Heart left ventricle (tissue), 13 donors: ENCODE results near the gene COL15A1.

Source experiments
- CTCF ChIP-seq, 12 donors: fragments of 200-600 bp; sonication (generic) in 4 of 12; IDR thresholded peaks; one replicate each; pipeline versions ENCODE4 v1.5.0 to v1.8.0; 2018 to 2022; ENCODE audit warnings: antibody characterized with exemption in 12 of 12, mild to moderate bottlenecking in 5 of 12
- POLR2A ChIP-seq, 2 donors: fragments of 450-650 bp; IDR thresholded peaks; one replicate each; pipeline ENCODE4 v1.6.1; 2017; ENCODE audit warnings: antibody characterized with exemption in 2 of 2, mild to moderate bottlenecking in 2 of 2, moderate library complexity in 2 of 2
- donor health status: ischemic (EF 13 %, LVEDD 7.1; RV severe dilation, severe dysfunction).
- donor health status: DM: no; HTN: yes; CAD: no.
- donor health status: DM: no; HTN: no; CAD: no.
- donor health status: ischemic (EF 25% LVEDD 6.9; RV normal size, moderate dysfunction).
- donor health status: ischemic (EF 25% LVEDD 5.7; RV mildly dilated, moderate dysfunction).
- donor health status: ischemic (EF 35%, LVEDD 5.7; RV mildly dilated, moderate dysfunction).
- donor health status: nonischemic (EF 11% LVEDD 7.7; RV severe dilation, severe dysfunction).
- donor health status: DM: yes; HTN: yes; CAD: no.
- donor health status: PGD.
- donor health status: ischemic (EF 29% LVEDD 5.4; RV normal size, mild dysfunction).
- donor health status: nonischemic (EF 23%, LVEDD 6.1; RV moderate dilation, normal function).

GRCh38 chr9:98960409-98960808 lies 16.7 kb downstream of the COL15A1 start:
- no peak for TF ChIP-seq CTCF (IDR thresholded peaks at IDR 0.05)
- TF ChIP-seq POLR2A (IDR thresholded peaks at IDR 0.05) = no peak
